Omental fat pad (tissue), 4 donors: Measurements from ENCODE around the gene ZNF587. TPM values are rescaled to one million over a fixed set of nuclear protein-coding genes. Genes with fewer than 3 reads are reported as not detected.
"Not testable (repeated sequence)": the region's sequence is repeated elsewhere in the genome, so short reads cannot be mapped to it uniquely, and the experiment has no call there.

Experiments
- ATAC-seq: fragments of 150-250 bp; one replicate; pipeline ENCODE4 v1.9.1; 2016; ENCODE audit warnings: mild to moderate bottlenecking, moderate library complexity; ENCODE audit not compliant: low FRiP score
- DNase-seq: peaks from one replicate; pipeline ENCODE4 v3.0.0-alpha.2; 2019; ENCODE audit warnings: low spot score
- CTCF ChIP-seq, 3 donors: fragments of 450-650 bp; IDR thresholded peaks; one replicate each; pipeline ENCODE4 v1.5.1; 2016 to 2017; ENCODE audit warnings: antibody characterized with exemption in 3 of 3, mild to moderate bottlenecking in 3 of 3, moderate library complexity in 2 of 3
- total RNA-seq, 4 donors: library from RNA; depleted of rRNA; stranded (reverse); fragments of >200 nt; gene quantifications; one replicate each; pipeline ENCODE4 v1.1.0, GENCODE V29; 2016

Gene ZNF587
- total RNA-seq, 4 donors from 2014 or later: 11.8 to 36.3 (median 19.9) TPM

DNA sequence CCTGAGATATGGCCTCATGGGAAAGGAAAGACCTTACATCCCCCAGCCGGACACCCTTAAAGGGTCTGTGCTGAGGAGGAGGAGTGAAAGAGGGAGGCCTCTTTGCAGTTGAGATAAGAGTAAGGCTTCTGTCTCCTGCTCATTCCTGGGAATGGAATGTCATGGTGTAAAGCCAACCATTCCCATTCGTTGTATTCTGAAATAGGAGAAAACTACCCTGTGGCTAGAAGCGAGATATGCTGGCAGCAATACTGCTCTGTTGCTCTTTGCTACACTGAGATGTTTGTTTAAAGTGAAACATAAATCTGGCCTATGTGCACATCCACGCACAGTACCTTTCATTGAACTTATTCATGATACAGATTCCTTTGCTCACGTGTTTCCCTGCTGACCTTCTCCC, 20.3 kb upstream of the ZNF587 start:
- no peak for TF ChIP-seq CTCF (IDR thresholded peaks at IDR 0.05)
- DNase-seq (no peak), ATAC-seq (no peak)

DNA sequence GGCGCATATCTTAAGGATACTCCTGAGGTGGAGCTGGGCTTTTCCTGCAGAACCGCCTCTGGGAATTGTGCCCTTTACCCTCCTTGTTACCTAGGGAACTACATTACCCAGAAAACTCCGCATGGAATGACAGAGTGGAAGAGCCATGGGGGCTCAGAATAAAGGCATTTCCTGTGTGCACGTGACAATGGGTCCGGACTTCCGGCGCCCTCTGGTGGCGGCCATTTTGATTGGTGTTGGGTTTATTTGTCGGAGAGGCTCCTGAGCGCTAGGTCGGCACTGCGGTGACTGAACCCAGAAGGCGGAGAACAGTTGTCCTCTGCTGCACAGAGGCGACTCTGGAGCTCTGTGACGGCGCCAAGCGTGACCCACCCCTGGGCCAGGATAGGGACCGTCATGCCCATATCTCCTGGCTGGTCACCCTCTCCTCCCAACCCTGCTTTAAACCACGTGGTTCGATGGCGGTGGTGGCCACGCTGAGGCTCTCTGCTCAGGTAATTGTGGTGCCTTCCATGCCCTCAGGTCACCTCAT, 19.5 kb upstream of the ZNF587 start, which contains the start of gene ZNF587B:
ZNF587B (plus strand) TSS at position 229 of the 532 bp plus-strand sequence; CDS start at position 459, 230 bp downstream.
- peak; percentile 93 for ATAC-seq
- peak; percentile 60 for DNase-seq
- TF ChIP-seq CTCF (IDR thresholded peaks at IDR 0.05): no peak

GRCh38 chr19:57836991-57837390, 12.7 kb upstream of the ZNF587 start:
- not testable (repeated sequence) for DNase-seq

GRCh38 chr19:57838622-57839191, 11.0 kb upstream of the ZNF587 start:
- not testable (repeated sequence) for DNase-seq, ATAC-seq

More at GRCh38 chr19:57836991-57837390, 12.7 kb upstream of the ZNF587 start:
- ATAC-seq: not testable (repeated sequence)

DNA sequence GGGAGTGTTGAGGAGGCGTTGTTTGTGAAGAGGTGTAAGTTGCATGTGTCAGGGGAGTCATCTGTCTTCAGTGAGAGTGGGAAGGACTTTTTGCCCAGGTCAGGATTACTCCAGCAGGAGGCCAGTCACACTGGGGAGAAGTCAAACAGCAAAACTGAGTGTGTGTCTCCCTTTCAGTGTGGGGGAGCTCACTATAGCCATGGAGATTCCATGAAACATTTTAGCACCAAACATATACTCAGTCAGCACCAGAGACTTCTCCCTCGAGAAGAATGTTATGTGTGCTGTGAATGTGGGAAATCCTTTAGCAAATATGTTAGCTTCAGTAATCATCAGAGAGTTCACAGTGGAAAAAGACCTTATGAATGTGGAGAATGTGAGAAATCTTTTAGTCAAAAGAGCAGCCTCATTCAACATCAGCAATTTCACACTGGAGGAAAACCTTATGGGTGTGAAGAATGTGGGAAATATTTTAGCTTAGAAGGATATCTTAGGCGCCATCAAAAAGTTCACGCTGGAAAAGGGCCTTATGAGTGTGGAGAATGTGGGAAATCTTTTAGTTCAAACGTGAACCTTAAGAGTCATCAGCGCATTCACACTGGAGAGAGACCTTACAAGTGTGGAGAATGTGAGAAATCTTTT, 8.4 kb upstream of the ZNF587 start:
- DNase-seq: no peak
- ATAC-seq: no peak
- no peak for TF ChIP-seq CTCF (IDR thresholded peaks at IDR 0.05)

DNA sequence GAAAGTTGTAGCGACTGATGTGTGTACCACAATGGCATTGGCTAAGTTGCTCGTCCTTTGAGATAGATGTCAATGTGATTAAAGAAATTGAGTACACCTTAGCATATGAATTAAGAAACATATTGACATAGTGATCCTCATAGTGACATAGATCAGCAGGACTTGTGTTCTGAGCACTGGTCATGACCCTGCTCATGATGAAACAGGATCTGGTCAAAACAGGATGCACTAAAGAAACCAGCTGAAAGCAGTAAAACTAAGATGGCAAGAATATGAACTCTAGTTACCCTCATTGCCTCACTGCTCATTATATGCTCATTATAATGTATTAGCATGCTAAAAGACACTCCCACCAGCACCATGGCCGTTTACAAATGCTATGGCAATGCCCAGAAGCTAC, 2.5 kb upstream of the ZNF587 start:
- DNase-seq, ATAC-seq: not testable (repeated sequence)

DNA sequence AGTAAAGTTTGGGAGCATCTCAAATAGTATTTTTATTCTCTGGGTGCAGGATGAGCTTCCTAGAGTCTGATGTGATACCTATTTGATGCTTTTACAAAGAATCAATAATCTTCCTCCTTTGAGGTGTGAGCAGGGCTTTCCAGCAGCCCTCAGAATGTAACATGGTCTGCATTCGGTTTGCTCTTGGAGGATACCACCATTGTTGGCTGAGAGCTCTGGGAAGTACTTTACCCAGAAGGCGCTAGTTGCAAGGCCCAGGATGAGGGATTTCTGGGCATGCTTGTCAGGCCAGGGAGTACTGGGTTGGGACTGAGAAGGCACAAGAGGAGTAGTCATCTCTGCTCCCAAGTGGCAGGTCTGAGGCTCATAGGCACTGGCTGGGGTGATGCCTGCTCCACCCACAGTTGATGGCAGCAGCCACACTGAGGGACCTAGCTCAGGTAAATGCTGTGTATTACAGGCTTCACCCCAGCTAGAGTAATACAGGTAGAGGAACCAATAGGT, 445 bp upstream of the ZNF587 start:
- not testable (repeated sequence) for DNase-seq, ATAC-seq

- TF ChIP-seq CTCF (IDR thresholded peaks at IDR 0.05): no peak
- no peak for DNase-seq
- ATAC-seq: no peak
These were observed 926 bp downstream of the ZNF587 start for GRCh38 chr19:57850553-57851017.

GRCh38 chr19:57851812-57852603, 2.3 kb downstream of the ZNF587 start:
- ATAC-seq, DNase-seq: not testable (repeated sequence)

DNA sequence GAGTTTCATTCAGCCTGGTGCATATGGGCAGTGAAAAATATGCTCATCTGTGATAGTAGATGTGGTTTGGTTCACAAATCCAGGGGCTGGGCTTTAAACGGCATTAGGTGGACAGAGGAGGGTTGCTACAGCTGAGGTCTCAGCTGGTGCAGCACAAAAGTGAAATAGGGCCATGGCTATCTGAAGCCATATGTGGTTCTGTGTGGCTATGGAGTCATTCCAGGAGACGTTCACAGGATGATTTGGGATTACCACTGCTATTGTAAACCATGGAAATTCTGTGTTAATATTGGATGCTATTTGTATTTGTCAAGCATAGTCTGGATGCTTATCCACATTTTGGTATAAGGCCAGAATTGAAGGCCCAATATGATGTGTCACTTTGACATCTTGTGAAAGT, 4.5 kb downstream of the ZNF587 start:
- not testable (repeated sequence) for DNase-seq, ATAC-seq

- not testable (repeated sequence) for DNase-seq, ATAC-seq
These were observed 12.7 kb downstream of the ZNF587 start for GRCh38 chr19:57862351-57862750.
